ENCODE data around the gene PPP1R26.

GRCh38 chr9:135485385-135485784 is 5.8 kb downstream of the PPP1R26 start:
- TF ChIP-seq POLR2AphosphoS5 (IDR thresholded peaks at IDR 0.05; ENCODE audit: low read depth, low read length) (no peak), REST (IDR thresholded peaks at IDR 0.05; ENCODE audit: insufficient read depth in 1 of 2, low read depth in 2 of 2, low read length in 2 of 2) (no peak), TAF1 (IDR thresholded peaks at IDR 0.05; ENCODE audit: borderline replicate concordance, insufficient read depth, low read length) (no peak), FOXP2 (optimal IDR thresholded peaks at IDR 0.05; ENCODE audit: borderline replicate concordance, extremely low read depth, extremely low read length, insufficient read depth) (no peak)
